Measurements from ENCODE around the gene COPG1. TPM values are rescaled to one million over a fixed set of nuclear protein-coding genes. Genes with fewer than 3 reads are reported as not detected.

Gene COPG1
- total and polyA plus RNA-seq, 9 of the 15 experiments (the other 6 are each of a cell fraction or from before 2014, with no cell fraction given), result 40.3 to 105 (median 62.4) TPM

GRCh38 chr3:129278966-129279906, 29.8 kb downstream of the COPG1 start (continued):
- TF ChIP-seq DMBX1 (CRISPR knock-in tag; IDR thresholded peaks at IDR 0.05; ENCODE audit: borderline replicate concordance) (no peak), NELFE (IDR thresholded peaks at IDR 0.05; ENCODE audit: insufficient read depth, insufficient read length) (no peak), PHTF2 (CRISPR knock-in tag; IDR thresholded peaks at IDR 0.05) (no peak), CREB1 (IDR thresholded peaks at IDR 0.05) (no peak), CREB1 (CRISPR knock-in tag; IDR thresholded peaks at IDR 0.05) (0 out of 2 replicates have a peak, but pooled peaks have one; percentile 2), ZNF436 (CRISPR knock-in tag; IDR thresholded peaks at IDR 0.05) (no peak), RHOXF2B (CRISPR knock-in tag; conservative IDR thresholded peaks at IDR 0.05) (no peak), ZBTB26 (CRISPR knock-in tag; IDR thresholded peaks at IDR 0.05) (no peak), FOXJ3 (CRISPR knock-in tag; IDR thresholded peaks at IDR 0.05) (no peak), CAMTA2 (CRISPR knock-in tag; conservative IDR thresholded peaks at IDR 0.05) (no peak), ZFX (CRISPR knock-in tag; IDR thresholded peaks at IDR 0.05) (peak; percentile 82), ZNF165 (CRISPR knock-in tag; IDR thresholded peaks at IDR 0.05; ENCODE audit: borderline replicate concordance) (no peak), NUFIP1 (IDR thresholded peaks at IDR 0.05; ENCODE audit: partially characterized antibody) (no peak), NR2C1 (IDR thresholded peaks at IDR 0.05) (no peak), NR2C1 (tag; IDR thresholded peaks at IDR 0.05) (no peak), ASH1L (IDR thresholded peaks at IDR 0.05; ENCODE audit: borderline replicate concordance, low read depth, partially characterized antibody) (no peak), GMEB1 (CRISPR knock-in tag; IDR thresholded peaks at IDR 0.05) (no peak), HINFP (tag; conservative IDR thresholded peaks at IDR 0.05; ENCODE audit: low read depth) (no peak), ZNF431 (CRISPR knock-in tag; IDR thresholded peaks at IDR 0.05) (no peak), POLR3G (IDR thresholded peaks at IDR 0.05; ENCODE audit: extremely low read depth, insufficient read length, insufficient replicate concordance) (no peak), ZNF75A (CRISPR knock-in tag; IDR thresholded peaks at IDR 0.05) (no peak), ZNF655 (CRISPR knock-in tag; IDR thresholded peaks at IDR 0.05) (no peak), ZSCAN29 (IDR thresholded peaks at IDR 0.05) (no peak), GATA2 (CRISPR knock-in tag; IDR thresholded peaks at IDR 0.05) (no peak), SLC30A9 (CRISPR knock-in tag; IDR thresholded peaks at IDR 0.05) (no peak), MAFK (IDR thresholded peaks at IDR 0.05; ENCODE audit: low read length) (no peak)

All from K562 (cell line).